ENCODE data around the gene LAGE3.
A peak's percentile ranks its signal among the peaks of the same experiment; 100 is the strongest.

- no peak for TF ChIP-seq CTCF (IDR thresholded peaks at IDR 0.05)
- peak in 1 of 2 donors; percentile 39 for TF ChIP-seq POLR2A (IDR thresholded peaks at IDR 0.05)
These were observed 6.9 kb upstream of the LAGE3 start for GRCh38 chrX:154486052-154486395.
